RWPE1 (cell line): Measurements from ENCODE around the gene PROCA1.

ENCODE experiments used
- CTCF ChIA-PET: fragments of 350-600 bp; sonication (Branson Sonifier 250); formaldehyde crosslinking; extraction: SDS; loops from one replicate; lab custom pipeline; 2021; lab: Yijun Ruan, JAX
- POLR2A ChIA-PET: fragments of 400-600 bp; formaldehyde crosslinking; extraction: SDS; loops from one replicate; lab custom pipeline; 2020; ENCODE audit warnings: antibody characterized with exemption; ENCODE audit not compliant: low non-redundant PET; lab: Yijun Ruan, JAX
- DNase-seq: peaks from one replicate; pipeline ENCODE4 v3.0.0; 2012; ENCODE audit warnings: low spot score
- H3K27ac ChIP-seq: fragments of 450-650 bp; 2 replicates; pipeline ENCODE4 v1.5.1; 2017
- TF ChIP-seq, protein P1 (sequence below): fragments of 450-650 bp; conservative IDR thresholded peaks from 2 replicates; pipeline ENCODE4 v1.5.1; 2017; ENCODE audit warnings: low read depth, mild to moderate bottlenecking

Gene PROCA1

DNA sequence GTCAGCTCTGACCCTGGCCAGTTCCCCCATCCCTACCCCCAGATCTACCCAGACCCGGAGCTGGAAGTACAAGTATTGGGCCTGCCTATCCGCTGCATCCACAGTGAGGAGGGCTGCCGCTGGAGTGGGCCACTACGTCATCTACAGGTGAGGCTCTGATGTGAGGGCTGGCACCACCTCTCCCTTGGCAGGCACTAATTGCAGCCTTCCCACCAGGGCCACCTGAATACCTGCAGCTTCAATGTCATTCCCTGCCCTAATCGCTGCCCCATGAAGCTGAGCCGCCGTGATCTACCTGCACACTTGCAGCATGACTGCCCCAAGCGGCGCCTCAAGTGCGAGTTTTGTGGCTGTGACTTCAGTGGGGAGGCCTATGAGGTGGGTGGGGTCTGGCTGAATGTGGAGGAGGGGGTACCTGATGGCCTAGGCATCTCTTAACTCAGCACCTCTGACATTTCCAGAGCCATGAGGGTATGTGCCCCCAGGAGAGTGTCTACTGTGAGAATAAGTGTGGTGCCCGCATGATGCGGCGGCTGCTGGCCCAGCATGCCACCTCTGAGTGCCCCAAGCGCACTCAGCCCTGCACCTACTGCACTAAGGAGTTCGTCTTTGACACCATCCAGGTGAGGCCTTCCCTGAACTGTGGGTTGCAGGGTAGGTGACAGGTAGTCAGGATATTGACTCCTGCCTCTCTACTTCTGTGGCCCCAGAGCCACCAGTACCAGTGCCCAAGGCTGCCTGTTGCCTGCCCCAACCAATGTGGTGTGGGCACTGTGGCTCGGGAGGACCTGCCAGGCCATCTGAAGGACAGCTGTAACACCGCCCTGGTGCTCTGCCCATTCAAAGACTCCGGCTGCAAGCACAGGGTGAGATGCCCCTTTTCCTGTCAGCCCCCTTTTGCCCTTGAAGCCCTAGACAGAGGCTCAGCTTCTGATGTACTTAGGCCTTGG lies 36.4 kb upstream of the PROCA1 start:
- DNase-seq = no peak
- TF ChIP-seq, protein P1, sequence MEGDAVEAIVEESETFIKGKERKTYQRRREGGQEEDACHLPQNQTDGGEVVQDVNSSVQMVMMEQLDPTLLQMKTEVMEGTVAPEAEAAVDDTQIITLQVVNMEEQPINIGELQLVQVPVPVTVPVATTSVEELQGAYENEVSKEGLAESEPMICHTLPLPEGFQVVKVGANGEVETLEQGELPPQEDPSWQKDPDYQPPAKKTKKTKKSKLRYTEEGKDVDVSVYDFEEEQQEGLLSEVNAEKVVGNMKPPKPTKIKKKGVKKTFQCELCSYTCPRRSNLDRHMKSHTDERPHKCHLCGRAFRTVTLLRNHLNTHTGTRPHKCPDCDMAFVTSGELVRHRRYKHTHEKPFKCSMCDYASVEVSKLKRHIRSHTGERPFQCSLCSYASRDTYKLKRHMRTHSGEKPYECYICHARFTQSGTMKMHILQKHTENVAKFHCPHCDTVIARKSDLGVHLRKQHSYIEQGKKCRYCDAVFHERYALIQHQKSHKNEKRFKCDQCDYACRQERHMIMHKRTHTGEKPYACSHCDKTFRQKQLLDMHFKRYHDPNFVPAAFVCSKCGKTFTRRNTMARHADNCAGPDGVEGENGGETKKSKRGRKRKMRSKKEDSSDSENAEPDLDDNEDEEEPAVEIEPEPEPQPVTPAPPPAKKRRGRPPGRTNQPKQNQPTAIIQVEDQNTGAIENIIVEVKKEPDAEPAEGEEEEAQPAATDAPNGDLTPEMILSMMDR = no peak
- POLR2A ChIA-PET = interaction anchor here (2.7 to 6.8 kb wide), 2 partner anchors 21 kb away, joined by 22 to 95 read pairs; partner anchors contain the start of genes NEK8 and TLCD1
- CTCF ChIA-PET = interaction anchor here (1.7 to 14.3 kb wide), 2 partner anchors 22 to 160 kb away, joined by 6 to 249 read pairs; partner anchors contain the start of genes NEK8 and TLCD1
- peak overlapping the region; percentile 100 for H3K27ac ChIP-seq

DNA sequence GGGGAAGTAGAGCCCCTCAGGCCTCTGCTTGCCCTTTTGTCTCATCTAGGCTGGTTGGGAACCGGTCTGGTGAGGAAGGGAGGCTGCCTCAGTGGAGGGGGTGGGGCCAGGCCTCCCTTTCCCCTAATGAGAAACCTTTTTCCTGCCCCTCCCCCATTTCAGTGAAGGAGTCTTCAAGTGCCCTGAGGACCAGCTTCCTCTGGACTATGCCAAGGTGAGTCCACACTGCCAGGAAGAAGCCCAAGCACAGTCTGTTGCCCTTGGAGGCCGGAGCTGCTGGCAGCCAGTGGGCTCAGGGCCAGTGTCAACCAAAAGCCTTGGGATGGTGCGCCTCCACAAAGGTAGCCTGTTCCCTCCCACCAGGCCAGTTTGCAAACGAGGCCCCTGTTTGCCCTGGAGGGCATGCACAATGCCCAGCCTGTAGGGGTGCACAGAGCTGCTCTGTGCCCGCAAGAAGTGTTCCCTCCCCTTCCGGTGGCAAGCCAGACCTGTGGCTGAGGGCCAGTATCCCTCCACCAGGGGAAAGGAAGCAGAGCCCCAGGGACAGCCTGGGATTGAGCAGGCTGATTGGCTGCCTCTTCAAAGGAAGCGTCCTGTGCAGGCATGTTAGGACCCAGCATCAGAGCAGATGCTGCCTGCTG lies 35.5 kb upstream of the PROCA1 start:
- H3K27ac ChIP-seq = peak overlapping the region; percentile 100
- no peak for DNase-seq
- CTCF ChIA-PET = interaction anchor here (14.3 kb wide), 1 partner anchor 21 kb away, joined by 249 read pairs; the partner anchor contains the start of genes NEK8 and TLCD1
- POLR2A ChIA-PET = interaction anchor here (1.2 to 6.8 kb wide), 2 partner anchors 21 to 27 kb away, joined by 7 to 95 read pairs; partner anchors contain the start of genes NEK8, RPL23A and TLCD1
- TF ChIP-seq, protein P1 = no peak

DNA sequence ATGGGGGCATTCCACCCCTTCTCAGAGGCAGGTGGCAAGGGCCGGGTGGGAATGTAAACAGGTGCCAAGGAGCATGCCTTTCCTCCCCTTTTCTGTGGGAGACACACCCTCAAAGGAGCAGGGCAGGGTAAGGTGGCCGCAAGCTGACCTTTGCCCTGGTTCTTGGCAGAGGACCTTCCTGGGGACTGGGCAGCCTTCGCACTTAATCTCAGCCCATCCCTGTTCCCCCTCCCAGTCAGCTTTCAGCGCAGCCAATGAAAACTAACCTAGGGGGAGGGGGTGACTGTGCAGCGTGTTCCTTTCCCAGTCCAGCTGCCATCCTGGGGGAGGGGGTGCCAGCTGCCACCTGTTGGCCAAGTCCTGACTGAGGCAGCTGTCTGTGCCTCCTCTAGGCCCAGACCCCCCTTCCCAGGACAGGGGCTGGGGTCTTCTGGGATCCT lies 34.9 kb upstream of the PROCA1 start:
- ChIA-PET CTCF (interaction anchor here (14.3 kb wide), 1 partner anchor 20 kb away, joined by 249 read pairs; the partner anchor contains the start of genes NEK8 and TLCD1), POLR2A (interaction anchor here (0.7 to 6.8 kb wide), 3 partner anchors 20 to 133 kb away, joined by 3 to 95 read pairs (median 7); partner anchors contain the start of genes NEK8, RPL23A and TLCD1)
- H3K27ac ChIP-seq = peak overlapping the region; percentile 100
- DNase-seq = no peak
- TF ChIP-seq, protein P1 = no peak

DNA sequence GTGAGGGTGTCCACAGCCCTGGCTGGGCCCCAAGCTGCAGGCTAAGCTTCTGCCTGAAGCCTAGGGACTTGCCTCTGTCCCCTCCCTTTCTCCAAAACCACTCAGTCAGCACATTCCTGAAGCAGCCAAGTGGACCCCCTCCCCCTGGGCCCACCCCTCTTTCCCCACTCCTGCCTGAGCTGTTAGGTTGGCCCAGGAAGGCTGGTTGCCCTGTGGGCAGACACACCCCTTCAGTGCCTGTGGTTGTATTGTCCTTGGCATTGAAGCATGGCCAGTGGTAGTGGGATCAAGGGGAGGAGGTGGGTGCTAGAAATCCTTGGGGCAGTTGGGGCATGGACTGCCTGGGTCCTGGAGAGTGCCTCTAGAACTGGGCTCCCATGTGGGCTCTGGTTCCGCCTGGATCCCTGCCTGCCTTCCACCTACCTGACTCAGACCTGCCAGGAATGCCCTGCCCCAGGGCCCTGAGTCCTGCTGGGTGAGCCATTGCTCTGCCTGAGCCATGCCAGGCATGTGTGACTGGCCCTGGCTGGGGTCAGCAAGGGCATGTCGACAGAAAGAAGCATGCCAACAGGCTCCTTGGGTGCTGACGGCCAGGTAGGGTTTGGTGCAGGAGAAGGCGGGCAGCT lies 34.2 kb upstream of the PROCA1 start:
- CTCF ChIA-PET = interaction anchor here (0.6 to 14.3 kb wide), 2 partner anchors 17 to 19 kb away, joined by 5 to 249 read pairs; partner anchors contain the start of genes NEK8 and TLCD1
- POLR2A ChIA-PET = interaction anchor here (0.7 to 6.8 kb wide), 3 partner anchors 19 to 204 kb away, joined by 3 to 95 read pairs (median 3); partner anchors contain the start of genes NEK8 and TLCD1
- TF ChIP-seq, protein P1 = no peak
- DNase-seq = peak; percentile 83
- H3K27ac ChIP-seq = peak overlapping the region; percentile 100

DNA sequence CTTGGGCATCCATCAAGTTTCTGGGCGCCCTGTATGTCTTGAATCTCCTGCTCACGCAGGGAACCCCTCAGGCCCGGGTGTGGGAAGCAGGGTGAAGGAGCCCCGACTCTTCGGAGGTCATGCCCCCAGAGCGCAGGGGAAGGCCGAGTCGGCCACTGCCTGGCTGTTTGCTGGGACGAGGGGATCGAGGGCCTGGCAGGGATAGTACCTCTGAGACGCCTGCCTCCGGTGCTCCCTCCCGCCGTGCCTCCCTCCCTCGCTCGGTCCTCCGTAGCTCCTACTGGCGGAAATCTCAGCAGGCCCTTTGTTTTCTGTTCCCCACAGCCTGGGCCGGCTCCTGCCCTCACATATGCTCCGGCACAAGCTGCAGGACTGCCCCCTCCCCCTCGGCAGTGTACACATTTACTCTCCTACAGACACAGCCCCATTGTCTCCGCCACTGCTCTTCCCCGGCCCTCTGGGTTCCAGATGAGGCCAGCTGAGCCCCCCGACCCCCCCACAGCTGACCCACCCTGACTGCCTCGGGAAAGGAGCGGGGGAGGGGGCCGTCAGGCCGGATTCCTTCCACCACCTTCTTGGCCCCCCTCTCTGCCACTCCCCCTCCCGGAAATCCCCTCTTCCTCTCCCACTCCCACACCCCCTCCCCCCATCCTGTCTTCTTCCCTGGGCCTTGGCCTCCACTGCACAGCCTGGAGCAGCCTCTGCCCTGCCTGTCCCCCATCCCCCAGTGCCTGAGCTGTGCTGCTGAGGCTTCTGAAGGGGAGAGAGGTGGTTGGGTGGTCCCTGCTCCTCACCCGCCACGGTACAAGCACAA lies 33.5 kb upstream of the PROCA1 start:
- CTCF ChIA-PET = interaction anchor here (0.6 to 14.3 kb wide), 2 partner anchors 18 to 19 kb away, joined by 5 to 249 read pairs; partner anchors contain the start of genes NEK8 and TLCD1

More for the DNA sequence above, 33.5 kb upstream of the PROCA1 start:
- peak overlapping the region; percentile 100 for H3K27ac ChIP-seq
- DNase-seq = no peak
- POLR2A ChIA-PET = interaction anchor here (0.8 to 6.8 kb wide), 3 partner anchors 19 to 204 kb away, joined by 3 to 95 read pairs (median 3); partner anchors contain the start of genes NEK8, RPL23A and TLCD1
- TF ChIP-seq, protein P1 = no peak
